ENCODE data around the gene PXYLP1.

The PXYLP1 gene

GRCh38 chr3:141289228-141289772, 57.7 kb downstream of the PXYLP1 start:
- Histone ChIP-seq H3K9me3 (ENCODE audit: insufficient read depth, low read length, severe bottlenecking) (no peaks in the 10 kb centered on the region), H3K27me3 (ENCODE audit: insufficient read depth, low read length, poor library complexity) (no peaks in the 10 kb centered on the region), H4K20me1 (ENCODE audit: insufficient read depth, low read length) (no peaks in the 10 kb centered on the region), H3K27ac (ENCODE audit: low read length) (no peak overlapping the region), H2AFZ (ENCODE audit: low read depth, low read length) (no peak overlapping the region), H3K79me2 (ENCODE audit: insufficient read depth, low read length) (peaks cover 31% of the 10 kb centered on the region), H3K36me3 (ENCODE audit: insufficient read depth, low read length) (peaks cover 99% of the 10 kb centered on the region), H3K4me2 (ENCODE audit: insufficient read depth, low read length) (no peak overlapping the region), H3K9ac (ENCODE audit: low read depth, low read length) (no peak overlapping the region), H3K4me3 (ENCODE audit: low read depth in 1 of 2, low read length in 2 of 2) (no peak overlapping the region), H3K4me1 (ENCODE audit: insufficient read depth, low read length) (peaks cover 42% of the 10 kb centered on the region)
- DNase-seq (no peak), ATAC-seq (ENCODE audit: insufficient read depth, low read depth) (no peak)
- TF ChIP-seq CTCF (IDR thresholded peaks at IDR 0.05; ENCODE audit: borderline replicate concordance, extremely low read depth, low read length, poor library complexity, severe bottlenecking), result no peak
- no peak for TF ChIP-seq EZH2 (IDR thresholded peaks at IDR 0.05; ENCODE audit: borderline replicate concordance, low read depth, low read length, severe bottlenecking)

- peak overlapping the region; percentile 30; the same call in 1 of the 2 replicates for H3K27ac ChIP-seq (ENCODE audit: low read length)
- no peak overlapping the region for H2AFZ ChIP-seq (ENCODE audit: low read depth, low read length)
- no peak for ATAC-seq (ENCODE audit: insufficient read depth, low read depth)
- H3K36me3 ChIP-seq (ENCODE audit: insufficient read depth, low read length), result peaks cover 81% of the 10 kb centered on the region
- TF ChIP-seq EZH2 (IDR thresholded peaks at IDR 0.05; ENCODE audit: borderline replicate concordance, low read depth, low read length, severe bottlenecking) (no peak), CTCF (IDR thresholded peaks at IDR 0.05; ENCODE audit: borderline replicate concordance, extremely low read depth, low read length, poor library complexity, severe bottlenecking) (no peak)
- H3K9me3 ChIP-seq (ENCODE audit: insufficient read depth, low read length, severe bottlenecking), result no peaks in the 10 kb centered on the region
- H4K20me1 ChIP-seq (ENCODE audit: insufficient read depth, low read length), result no peaks in the 10 kb centered on the region
- peaks cover 30% of the 10 kb centered on the region for H3K79me2 ChIP-seq (ENCODE audit: insufficient read depth, low read length)
- no peaks in the 10 kb centered on the region for H3K27me3 ChIP-seq (ENCODE audit: insufficient read depth, low read length, poor library complexity)
- H3K4me3 ChIP-seq (ENCODE audit: low read depth in 1 of 2, low read length in 2 of 2), result no peak overlapping the region
- DNase-seq, result no peak
- peaks cover 49% of the 10 kb centered on the region for H3K4me1 ChIP-seq (ENCODE audit: insufficient read depth, low read length)
- no peak overlapping the region for H3K9ac ChIP-seq (ENCODE audit: low read depth, low read length)
- H3K4me2 ChIP-seq (ENCODE audit: insufficient read depth, low read length), result no peak overlapping the region
Measured at GRCh38 chr3:141291559-141292355, 60.1 kb downstream of the PXYLP1 start.

- Histone ChIP-seq H3K4me2 (ENCODE audit: insufficient read depth, low read length) (peak overlapping the region; percentile 12; the same call in 1 of the 2 replicates), H4K20me1 (ENCODE audit: insufficient read depth, low read length) (no peaks in the 10 kb centered on the region), H3K4me1 (ENCODE audit: insufficient read depth, low read length) (peaks cover 49% of the 10 kb centered on the region), H3K27ac (ENCODE audit: low read length) (peak overlapping the region; percentile 30; the same call in 1 of the 2 replicates), H3K79me2 (ENCODE audit: insufficient read depth, low read length) (peaks cover 27% of the 10 kb centered on the region), H3K4me3 (ENCODE audit: low read depth in 1 of 2, low read length in 2 of 2) (no peak overlapping the region), H3K9ac (ENCODE audit: low read depth, low read length) (no peak overlapping the region), H2AFZ (ENCODE audit: low read depth, low read length) (no peak overlapping the region), H3K36me3 (ENCODE audit: insufficient read depth, low read length) (peaks cover 73% of the 10 kb centered on the region), H3K27me3 (ENCODE audit: insufficient read depth, low read length, poor library complexity) (no peaks in the 10 kb centered on the region), H3K9me3 (ENCODE audit: insufficient read depth, low read length, severe bottlenecking) (no peaks in the 10 kb centered on the region)
- no peak for ATAC-seq (ENCODE audit: insufficient read depth, low read depth)
- TF ChIP-seq CTCF (IDR thresholded peaks at IDR 0.05; ENCODE audit: borderline replicate concordance, extremely low read depth, low read length, poor library complexity, severe bottlenecking) (no peak), EZH2 (IDR thresholded peaks at IDR 0.05; ENCODE audit: borderline replicate concordance, low read depth, low read length, severe bottlenecking) (no peak)
- DNase-seq, result no peak
Measured at GRCh38 chr3:141292356-141293058, 60.9 kb downstream of the PXYLP1 start.

Data from DND-41 (cell line).